Hepatocyte (in vitro differentiated cells): ENCODE measurements around the gene RALGAPB. TPM values are rescaled to one million over a fixed set of nuclear protein-coding genes. Genes with fewer than 3 reads are reported as not detected.

ENCODE experiments used
- DNase-seq: peaks from one replicate; pipeline ENCODE4 v3.0.0-alpha.2; 2016; ENCODE audit warnings: low spot score
- H2AFZ ChIP-seq: fragments of 200-600 bp; sonication (generic); 2 replicates; pipeline ENCODE4 v1.6.0; 2016; ENCODE audit warnings: antibody characterized with exemption, mild to moderate bottlenecking
- H3K27ac ChIP-seq: fragments of 200-600 bp; sonication (generic); 2 replicates; pipeline ENCODE4 v1.5.1; 2016; ENCODE audit warnings: mild to moderate bottlenecking
- H3K27me3 ChIP-seq: fragments of 200-600 bp; sonication (generic); 2 replicates; pipeline ENCODE4 v1.6.1; 2016
- H3K36me3 ChIP-seq: fragments of 200-600 bp; sonication (generic); replicated peaks from 2 replicates; pipeline ENCODE4 v1.5.1; 2016; ENCODE audit warnings: low read depth; ENCODE audit not compliant: insufficient read depth
- H3K4me1 ChIP-seq: fragments of 200-600 bp; sonication (generic); 2 replicates; pipeline ENCODE4 v1.5.1; 2016; ENCODE audit warnings: mild to moderate bottlenecking, moderate library complexity; ENCODE audit not compliant: insufficient read depth
- H3K4me2 ChIP-seq: fragments of 200-600 bp; sonication (generic); 2 replicates; pipeline ENCODE4 v1.6.0; 2016
- H3K4me3 ChIP-seq: fragments of 200-600 bp; sonication (generic); 2 replicates; pipeline ENCODE4 v1.5.1; 2016; ENCODE audit warnings: mild to moderate bottlenecking
- H3K79me2 ChIP-seq: fragments of 200-600 bp; sonication (generic); 2 replicates; pipeline ENCODE4 v1.6.0; 2017; ENCODE audit warnings: mild to moderate bottlenecking
- H3K9me2 ChIP-seq: fragments of 200-600 bp; sonication (generic); replicated peaks from 2 replicates; pipeline ENCODE4 v1.6.0; 2017; ENCODE audit warnings: mild to moderate bottlenecking; ENCODE audit not compliant: insufficient read depth
- H3K9me3 ChIP-seq: fragments of 200-600 bp; sonication (generic); 2 replicates; pipeline ENCODE4 v1.5.1; 2016; ENCODE audit warnings: low read depth, mild to moderate bottlenecking
- H4K20me1 ChIP-seq: fragments of 200-600 bp; sonication (generic); 2 replicates; pipeline ENCODE4 v1.6.0; 2016; ENCODE audit warnings: mild to moderate bottlenecking; ENCODE audit not compliant: insufficient read depth, poor library complexity, severe bottlenecking
- EZH2 ChIP-seq: fragments of 200-600 bp; sonication (generic); IDR thresholded peaks from 2 replicates; pipeline ENCODE4 v1.6.1; 2016; ENCODE audit warnings: antibody characterized with exemption, mild to moderate bottlenecking, borderline replicate concordance
- EZH2phosphoT487 ChIP-seq: fragments of 200-600 bp; sonication (generic); IDR thresholded peaks from one replicate; pipeline ENCODE4 v1.6.1; 2018; ENCODE audit warnings: antibody characterized with exemption, mild to moderate bottlenecking, low read depth, moderate library complexity; ENCODE audit not compliant: unreplicated experiment, severe bottlenecking
- WGBS: methylation state at CpG from one replicate; pipeline ENCODE4 v1.1.6; 2016; ENCODE audit warnings: low lambda C conversion rate; ENCODE audit errors: missing lambda C conversion rate; 5-methylcytosine and 5-hydroxymethylcytosine counted together
- polyA plus RNA-seq: library from polyadenylated mRNA; unstranded; fragments of >200 nt; fragmentation: Nextera tagmentation; extraction: Ambion mirVana; gene quantifications from 2 replicates; pipeline ENCODE4 v1.2.1, GENCODE V29; 2016
- total RNA-seq: library from RNA; depleted of rRNA; stranded (reverse); fragments of >200 nt; gene quantifications from 2 replicates; pipeline ENCODE4 v1.2.3, GENCODE V29; 2014
- TF ChIP-seq, protein P1 (sequence below): fragments of 200-600 bp; sonication (generic); IDR thresholded peaks from 2 replicates; pipeline ENCODE4 v1.5.1; 2016; ENCODE audit warnings: antibody characterized with exemption, mild to moderate bottlenecking; ENCODE audit not compliant: poor library complexity

Gene RALGAPB
- total and polyA plus RNA-seq, 2 experiments from 2014 or later: 7.7 to 31.8 TPM

DNA sequence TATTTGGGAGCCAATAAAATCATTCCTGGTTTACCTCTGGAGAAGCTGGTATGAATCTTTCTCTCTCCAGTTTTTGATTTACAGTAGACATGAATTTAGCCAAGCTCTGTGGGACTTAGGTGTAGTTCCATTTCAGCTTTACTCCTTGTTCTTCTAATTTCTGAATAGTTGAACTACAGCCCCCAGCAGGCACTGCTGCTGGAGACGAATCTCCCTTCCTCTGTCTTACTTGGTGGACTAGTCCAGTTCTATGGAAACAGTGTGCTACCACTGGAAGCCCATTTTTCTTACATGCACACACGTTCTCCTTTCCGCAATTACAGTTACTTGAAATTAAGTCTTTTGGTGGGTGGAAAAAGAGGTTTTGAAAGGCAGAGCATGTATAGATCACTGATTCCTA, 42.3 kb downstream of the RALGAPB start:
- Histone ChIP-seq H2AFZ (no peak overlapping the region), H3K79me2 (no peaks in the 10 kb centered on the region), H3K9me3 (no peaks in the 10 kb centered on the region), H3K4me2 (no peak overlapping the region), H3K9me2 (no peaks in the 10 kb centered on the region), H3K27me3 (no peaks in the 10 kb centered on the region), H3K36me3 (no peaks in the 10 kb centered on the region), H3K4me1 (no peaks in the 10 kb centered on the region), H3K27ac (no peak overlapping the region), H3K4me3 (no peak overlapping the region), H4K20me1 (no peaks in the 10 kb centered on the region)
- no peak for TF ChIP-seq EZH2phosphoT487
- TF ChIP-seq, protein P1, sequence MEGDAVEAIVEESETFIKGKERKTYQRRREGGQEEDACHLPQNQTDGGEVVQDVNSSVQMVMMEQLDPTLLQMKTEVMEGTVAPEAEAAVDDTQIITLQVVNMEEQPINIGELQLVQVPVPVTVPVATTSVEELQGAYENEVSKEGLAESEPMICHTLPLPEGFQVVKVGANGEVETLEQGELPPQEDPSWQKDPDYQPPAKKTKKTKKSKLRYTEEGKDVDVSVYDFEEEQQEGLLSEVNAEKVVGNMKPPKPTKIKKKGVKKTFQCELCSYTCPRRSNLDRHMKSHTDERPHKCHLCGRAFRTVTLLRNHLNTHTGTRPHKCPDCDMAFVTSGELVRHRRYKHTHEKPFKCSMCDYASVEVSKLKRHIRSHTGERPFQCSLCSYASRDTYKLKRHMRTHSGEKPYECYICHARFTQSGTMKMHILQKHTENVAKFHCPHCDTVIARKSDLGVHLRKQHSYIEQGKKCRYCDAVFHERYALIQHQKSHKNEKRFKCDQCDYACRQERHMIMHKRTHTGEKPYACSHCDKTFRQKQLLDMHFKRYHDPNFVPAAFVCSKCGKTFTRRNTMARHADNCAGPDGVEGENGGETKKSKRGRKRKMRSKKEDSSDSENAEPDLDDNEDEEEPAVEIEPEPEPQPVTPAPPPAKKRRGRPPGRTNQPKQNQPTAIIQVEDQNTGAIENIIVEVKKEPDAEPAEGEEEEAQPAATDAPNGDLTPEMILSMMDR: no peak
- 90% methylated on average over 3 of the region's 3 CpGs for WGBS
- DNase-seq: no peak

- DNase-seq: no peak
- WGBS: 89% methylated on average over 2 of the region's 2 CpGs
These were observed 43.0 kb downstream of the RALGAPB start for GRCh38 chr20:38515631-38516030.

GRCh38 chr20:38519426-38519825, 46.8 kb downstream of the RALGAPB start:
- WGBS: 89% methylated on average over 1 of the region's 1 CpG
- no peaks in the 10 kb centered on the region for H3K4me1 ChIP-seq
- TF ChIP-seq EZH2phosphoT487 (no peak), EZH2 (no peak)
- TF ChIP-seq, protein P1: no peak

More at GRCh38 chr20:38515631-38516030, 43.0 kb downstream of the RALGAPB start:
- H4K20me1 ChIP-seq: no peaks in the 10 kb centered on the region
- no peak overlapping the region for H3K27ac ChIP-seq
- TF ChIP-seq, protein P1: no peak
- TF ChIP-seq EZH2: no peak
- TF ChIP-seq EZH2phosphoT487: no peak
- H3K9me3 ChIP-seq: no peaks in the 10 kb centered on the region
- H3K4me3 ChIP-seq: no peak overlapping the region
- H3K36me3 ChIP-seq: no peaks in the 10 kb centered on the region
- H3K4me1 ChIP-seq: no peaks in the 10 kb centered on the region
- no peak overlapping the region for H2AFZ ChIP-seq
- H3K79me2 ChIP-seq: no peaks in the 10 kb centered on the region
- H3K4me2 ChIP-seq: no peak overlapping the region
- H3K9me2 ChIP-seq: no peaks in the 10 kb centered on the region
- H3K27me3 ChIP-seq: no peaks in the 10 kb centered on the region

GRCh38 chr20:38520261-38520660, 47.6 kb downstream of the RALGAPB start:
- H3K27ac ChIP-seq: no peak overlapping the region
- no peaks in the 10 kb centered on the region for H3K9me2 ChIP-seq
- no peaks in the 10 kb centered on the region for H4K20me1 ChIP-seq
- no peaks in the 10 kb centered on the region for H3K27me3 ChIP-seq
- TF ChIP-seq, protein P1: no peak
- TF ChIP-seq EZH2phosphoT487 (no peak), EZH2 (no peak)
- no peaks in the 10 kb centered on the region for H3K79me2 ChIP-seq
- no peak overlapping the region for H3K4me3 ChIP-seq
- no peaks in the 10 kb centered on the region for H3K36me3 ChIP-seq
- no peak for DNase-seq
- H2AFZ ChIP-seq: no peak overlapping the region
- H3K4me2 ChIP-seq: no peak overlapping the region
- H3K9me3 ChIP-seq: no peaks in the 10 kb centered on the region
- H3K4me1 ChIP-seq: no peaks in the 10 kb centered on the region

More at GRCh38 chr20:38519426-38519825, 46.8 kb downstream of the RALGAPB start:
- Histone ChIP-seq H3K27ac (no peak overlapping the region), H2AFZ (no peak overlapping the region), H3K9me3 (no peaks in the 10 kb centered on the region), H4K20me1 (no peaks in the 10 kb centered on the region), H3K4me2 (no peak overlapping the region), H3K36me3 (no peaks in the 10 kb centered on the region), H3K27me3 (no peaks in the 10 kb centered on the region), H3K4me3 (no peak overlapping the region), H3K79me2 (no peaks in the 10 kb centered on the region), H3K9me2 (no peaks in the 10 kb centered on the region)
- DNase-seq: no peak
